SH-SY5Y (cell line): Measurements from ENCODE around the gene PPP3R1.

Experiments
- GATA2 ChIP-seq: IDR thresholded peaks from 2 replicates; pipeline ENCODE4 v1.6.1; 2011; ENCODE audit warnings: mild to moderate bottlenecking, low read depth, low read length
- GATA3 ChIP-seq: IDR thresholded peaks from 2 replicates; pipeline ENCODE4 v1.6.1; 2011; ENCODE audit warnings: low read depth, mild to moderate bottlenecking, low read length, moderate library complexity

DNA sequence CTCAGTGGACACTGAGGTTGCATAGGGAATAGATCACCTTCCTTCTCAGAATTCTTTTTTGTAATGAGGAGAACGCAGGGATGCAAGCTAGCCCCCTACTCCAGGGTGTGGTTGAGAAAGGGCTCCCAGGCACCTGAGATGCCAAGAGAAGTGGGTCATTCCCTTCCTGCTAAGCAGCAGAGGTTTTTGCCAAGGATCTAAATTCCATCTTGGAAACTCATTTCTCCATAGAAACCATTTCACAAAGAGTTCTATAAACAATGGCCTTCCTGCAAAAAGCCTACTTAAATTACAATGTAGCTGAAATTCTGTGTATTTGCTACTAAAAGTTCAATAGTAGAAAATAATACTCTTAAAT lies 3.7 kb upstream of the PPP3R1 start:
- TF ChIP-seq GATA3 (no peak), GATA2 (no peak)
